Suppressor macrophage treated with lipopolysaccharide for 4 hours (primary cell): ENCODE data around the gene ANKUB1.

Experiments used
- DNase-seq: peaks from one replicate; pipeline ENCODE4 v3.0.0-alpha.2; 2020

ANKUB1 gene

GRCh38 chr3:149752788-149753136 lies 39.6 kb downstream of the ANKUB1 start:
- no peak for DNase-seq

GRCh38 chr3:149752051-149752787 lies 40.1 kb downstream of the ANKUB1 start, which contains the start of gene COMMD2:
COMMD2 (minus strand) TSS chr3:149752489; CDS start chr3:149752444, 45 bp downstream.
- DNase-seq: peak; percentile 90

- DNase-seq: peak; percentile 27
Observed at GRCh38 chr3:149751551-149751950, 40.8 kb downstream of the ANKUB1 start.

GRCh38 chr3:149744606-149745005 lies 47.7 kb downstream of the ANKUB1 start:
- DNase-seq: no peak

- no peak for DNase-seq
Observed at GRCh38 chr3:149744151-149744550, 48.2 kb downstream of the ANKUB1 start.

- DNase-seq: no peak
Observed at GRCh38 chr3:149739396-149739795, 53.0 kb downstream of the ANKUB1 start.

- no peak for DNase-seq
Observed at GRCh38 chr3:149738876-149739275, 53.5 kb downstream of the ANKUB1 start.

- no peak for DNase-seq
Observed at GRCh38 chr3:149736953-149737205, 55.5 kb downstream of the ANKUB1 start.

GRCh38 chr3:149736175-149736952 lies 56.0 kb downstream of the ANKUB1 start:
- DNase-seq: no peak

GRCh38 chr3:149732234-149732633 lies 60.1 kb downstream of the ANKUB1 start:
- no peak for DNase-seq

GRCh38 chr3:149727656-149728055 lies 64.7 kb downstream of the ANKUB1 start:
- peak; percentile 59 for DNase-seq

- no peak for DNase-seq
Observed at GRCh38 chr3:149726716-149727407, 65.5 kb downstream of the ANKUB1 start.

GRCh38 chr3:149723781-149724180 lies 68.6 kb downstream of the ANKUB1 start:
- DNase-seq: no peak

- DNase-seq: no peak
Observed at GRCh38 chr3:149720918-149721317, 71.4 kb downstream of the ANKUB1 start.

GRCh38 chr3:149717391-149718056 lies 74.8 kb downstream of the ANKUB1 start:
- DNase-seq: peak; percentile 65

- DNase-seq: no peak
Observed at GRCh38 chr3:149716984-149717383, 75.4 kb downstream of the ANKUB1 start.

GRCh38 chr3:149715247-149715646 lies 77.1 kb downstream of the ANKUB1 start:
- no peak for DNase-seq

- no peak for DNase-seq
Observed at GRCh38 chr3:149713730-149714654, 78.4 kb downstream of the ANKUB1 start.
